DMS114 treated with DMSO at 0.1 percent for 48 hours (cell line): ENCODE measurements around the gene SAG.

Experiments
- DNase-seq: peaks from one replicate; lab custom pipeline; 2025; ENCODE audit not compliant: unreplicated experiment; lab: John Stamatoyannopoulos, UW

SAG gene

DNA sequence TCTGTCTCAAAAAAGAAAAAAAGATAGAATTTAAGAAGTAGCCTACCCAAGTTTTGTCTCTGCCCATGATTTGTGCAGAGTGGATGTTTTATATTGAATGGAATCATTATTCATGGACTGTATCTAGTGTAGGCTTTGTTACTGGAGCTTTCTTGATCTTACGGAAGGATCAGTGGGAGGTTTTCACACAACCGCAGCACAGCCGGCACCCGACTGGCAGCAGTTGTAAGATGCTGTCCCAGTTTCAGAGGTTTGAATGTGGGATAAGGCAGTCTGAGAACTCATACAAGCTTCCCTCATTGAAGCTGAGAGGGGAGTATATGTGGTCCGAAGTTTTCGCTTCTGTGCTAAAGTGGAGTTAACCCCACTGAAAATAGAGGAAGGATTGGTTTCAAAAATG lies 19.7 kb upstream of the SAG start:
- no peak for DNase-seq

DNA sequence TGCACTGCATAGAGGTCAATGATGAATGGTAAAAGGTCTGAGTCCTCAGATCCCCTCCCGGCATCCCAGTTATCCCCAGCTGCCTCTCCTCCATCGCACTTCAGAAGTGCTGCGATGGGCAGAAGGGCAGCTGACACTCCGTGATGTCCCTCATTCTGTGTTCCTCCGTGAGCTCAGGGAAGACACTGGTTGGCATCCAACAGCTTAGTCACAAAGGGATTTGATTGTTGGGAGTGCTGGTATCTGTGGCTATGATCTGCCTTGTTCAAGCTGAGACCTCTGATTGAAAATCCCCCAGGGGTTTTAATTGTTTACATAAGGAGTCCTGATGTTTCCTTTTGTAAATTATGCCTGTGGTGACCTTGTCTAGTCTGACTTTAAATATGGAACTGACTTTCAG lies 19.0 kb upstream of the SAG start:
- no peak for DNase-seq

DNA sequence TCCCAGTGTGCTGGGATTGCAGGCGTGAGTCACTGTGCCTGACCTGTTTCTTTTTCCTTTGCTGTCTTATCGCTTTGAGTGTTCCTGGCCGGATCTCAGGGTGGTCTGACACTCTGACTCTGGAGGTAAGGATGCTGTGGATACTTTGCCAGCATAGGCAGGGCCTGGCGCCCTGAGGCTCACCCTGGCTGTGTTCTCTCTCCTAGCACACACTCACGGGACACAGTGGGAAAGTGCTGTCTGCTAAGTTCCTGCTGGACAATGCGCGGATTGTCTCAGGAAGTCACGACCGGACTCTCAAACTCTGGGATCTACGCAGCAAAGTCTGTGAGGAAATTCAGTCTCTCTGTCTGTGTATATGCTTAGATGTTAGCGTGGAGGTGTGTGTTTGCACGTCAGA lies 18.0 kb upstream of the SAG start:
- no peak for DNase-seq

DNA sequence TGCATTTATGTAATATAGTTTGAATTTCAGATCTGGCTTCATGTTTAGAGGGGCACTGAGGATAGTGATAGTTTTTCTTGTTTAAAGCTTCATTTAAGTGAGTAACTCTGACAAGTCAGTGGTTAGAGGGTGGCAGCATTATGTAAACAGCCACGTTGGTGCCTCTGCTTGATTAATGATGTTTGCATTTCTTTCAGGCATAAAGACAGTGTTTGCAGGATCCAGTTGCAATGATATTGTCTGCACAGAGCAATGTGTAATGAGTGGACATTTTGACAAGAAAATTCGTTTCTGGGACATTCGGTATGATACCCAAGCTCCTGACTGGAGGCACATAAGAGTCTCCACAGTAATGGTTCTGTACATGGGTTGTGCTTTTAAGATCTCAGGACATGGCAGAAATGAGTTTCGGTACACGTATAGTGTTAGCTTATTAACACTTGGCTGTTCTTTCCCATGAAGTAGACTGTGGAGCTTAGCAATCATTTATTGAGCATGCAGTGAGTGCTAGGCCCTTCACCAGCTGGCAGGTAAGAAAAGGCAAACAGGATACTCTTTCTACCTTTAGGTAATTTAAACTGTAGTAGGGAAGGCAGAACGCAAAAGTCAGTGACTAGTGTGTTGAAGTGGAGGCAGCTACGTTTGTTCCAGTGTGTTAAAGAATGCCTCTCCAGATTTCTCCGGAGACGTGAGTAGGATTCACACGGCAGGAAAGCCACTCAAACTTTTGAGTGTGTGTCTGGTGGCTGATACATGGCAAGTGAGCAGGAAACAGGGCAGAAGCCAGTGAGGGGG lies 17.4 kb upstream of the SAG start:
- DNase-seq: no peak

DNA sequence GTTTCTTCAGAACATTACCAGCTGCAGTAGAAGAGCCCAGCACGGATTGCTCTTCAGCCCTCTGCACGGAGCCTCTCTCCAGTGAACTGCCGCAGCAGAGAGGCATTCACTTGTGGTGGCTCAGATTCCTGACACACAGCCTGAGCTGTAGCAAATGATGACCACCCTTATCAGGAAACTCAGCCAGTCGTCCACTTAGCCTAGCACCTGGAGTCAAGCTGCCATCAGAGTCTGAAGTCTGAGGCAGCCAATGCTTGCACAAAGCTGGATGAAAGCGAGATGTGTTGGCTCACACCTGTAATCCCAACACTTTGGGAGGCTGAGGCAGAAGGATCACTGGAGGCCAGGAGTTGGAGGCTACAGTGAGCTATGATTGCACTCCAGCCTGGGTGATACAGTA lies 11.7 kb upstream of the SAG start:
- no peak for DNase-seq

DNA sequence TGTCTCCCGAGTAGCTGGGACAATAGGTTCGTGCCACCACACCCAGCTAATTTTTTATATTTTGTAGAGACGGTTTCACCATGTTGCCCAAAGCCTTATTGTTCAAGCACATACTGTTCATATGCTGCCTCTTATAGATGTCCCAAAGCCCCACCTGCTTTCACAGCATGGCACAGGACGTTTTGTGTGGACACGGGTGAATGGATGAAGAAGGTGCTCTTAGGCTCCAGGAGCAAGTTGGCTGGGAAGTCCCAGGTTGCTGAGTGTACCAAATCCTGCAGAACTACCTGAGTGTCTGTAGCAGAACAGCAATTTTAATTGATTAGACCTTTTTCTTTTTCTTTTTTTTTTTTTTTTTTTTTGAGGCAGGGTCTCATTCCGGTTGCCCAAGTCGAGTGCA lies 10.5 kb upstream of the SAG start:
- DNase-seq: no peak

DNA sequence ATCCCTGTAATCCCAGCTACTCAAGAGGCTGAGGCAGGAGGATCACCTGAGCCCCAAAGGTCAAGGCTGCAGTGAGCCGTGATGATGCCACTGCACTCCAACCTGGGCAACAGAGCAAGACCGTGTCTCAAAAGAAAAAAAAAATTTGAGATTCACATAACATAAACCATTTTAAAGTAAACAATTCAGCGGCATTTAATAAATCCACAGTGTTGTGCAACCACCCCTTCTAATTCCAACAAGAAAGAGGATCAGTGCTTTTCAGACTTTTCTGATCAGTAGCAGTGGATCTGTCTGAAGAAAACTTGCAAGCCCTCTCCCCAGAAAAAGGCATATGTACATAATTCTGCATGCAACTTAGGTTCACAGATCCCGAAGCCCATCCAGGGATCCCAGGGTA lies 7.2 kb upstream of the SAG start:
- DNase-seq: no peak

DNA sequence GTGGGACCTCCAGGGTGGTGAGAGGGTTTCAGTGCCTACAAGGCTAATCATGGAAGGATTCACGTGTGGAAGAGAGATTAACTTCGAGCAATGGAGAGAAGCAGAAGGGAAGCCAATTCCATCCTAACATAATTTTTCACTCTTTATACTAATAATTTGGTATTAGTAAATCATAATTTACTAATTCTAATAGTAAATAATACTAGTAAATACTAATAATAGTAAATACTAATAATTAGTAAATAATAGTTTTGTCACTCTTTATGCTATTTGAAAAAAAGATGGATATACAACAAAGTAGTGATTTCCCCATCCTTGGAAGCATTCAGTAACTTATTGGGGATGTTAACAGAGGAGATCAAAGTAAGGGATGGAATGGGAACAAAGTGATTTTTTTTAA lies 6.4 kb upstream of the SAG start:
- DNase-seq: no peak

DNA sequence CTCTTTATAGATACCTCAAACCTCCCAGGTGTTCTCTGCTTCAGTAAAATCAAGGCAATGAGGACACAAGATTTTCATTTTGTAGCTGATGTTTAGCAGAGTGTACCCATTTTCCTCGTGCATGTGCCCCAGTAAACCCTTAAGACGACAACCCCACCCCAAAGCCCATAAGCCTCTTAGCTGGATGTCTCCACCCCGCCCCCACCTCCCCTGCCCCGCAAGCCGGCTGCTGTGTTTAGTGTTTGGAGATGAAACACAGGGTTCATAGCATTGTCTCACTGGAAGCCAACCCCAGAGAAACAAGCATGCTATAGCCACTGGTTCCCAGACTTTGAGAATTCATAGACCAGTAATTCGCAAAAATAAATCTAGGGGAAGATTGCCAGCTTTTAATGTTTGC lies 5.8 kb upstream of the SAG start:
- DNase-seq: no peak

DNA sequence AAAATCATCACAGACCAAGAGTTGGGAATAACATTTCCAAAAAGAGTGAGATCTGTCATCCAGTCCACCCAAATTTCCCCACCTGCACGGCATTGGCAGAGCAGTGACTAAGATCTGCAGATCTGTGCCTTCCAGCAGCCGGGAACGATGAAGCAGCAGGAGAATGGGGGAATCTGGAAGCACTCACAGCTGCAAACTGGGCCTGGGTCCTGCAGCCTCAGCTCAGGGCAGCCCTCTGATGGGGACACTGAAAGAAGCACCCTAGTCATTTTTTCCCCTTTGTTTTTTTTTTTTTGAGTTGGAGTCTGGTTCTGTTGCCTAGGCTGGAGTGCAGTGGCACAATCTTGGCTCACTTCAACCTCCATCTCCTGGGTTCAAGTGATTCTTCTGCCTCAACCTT lies 4.4 kb upstream of the SAG start:
- DNase-seq: no peak

DNA sequence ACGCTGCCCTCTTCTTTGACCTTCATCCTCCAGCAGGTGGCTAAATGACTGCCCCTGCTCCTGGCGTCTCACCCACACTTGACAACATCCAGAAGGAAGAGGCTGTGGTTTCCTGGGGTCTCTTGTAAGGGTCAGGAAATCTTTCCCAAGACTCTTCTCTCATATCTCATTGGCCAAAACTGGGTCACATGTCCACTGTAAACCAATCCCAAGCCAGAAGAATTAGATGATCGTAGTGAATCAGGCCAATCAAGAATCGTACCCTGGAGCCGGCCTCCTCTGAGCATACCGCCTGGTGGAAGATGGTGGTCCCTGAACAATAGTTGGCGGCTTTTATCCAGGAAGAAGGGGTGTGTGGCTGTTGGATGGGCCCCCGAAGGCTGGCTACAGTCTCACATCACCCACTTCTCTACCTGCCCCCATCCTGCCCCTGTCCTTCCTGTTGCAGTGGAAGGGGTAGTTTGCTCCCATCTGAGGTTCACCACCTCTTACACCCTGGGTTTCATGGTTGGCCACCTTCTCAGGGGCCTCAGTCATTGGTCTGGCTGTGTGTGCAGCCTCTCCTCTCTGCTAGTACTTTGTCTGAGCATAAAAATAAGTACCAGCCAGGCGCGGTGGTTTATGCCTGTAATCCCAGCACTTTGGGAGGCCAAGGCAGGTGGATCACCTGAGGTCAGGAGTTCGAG lies 3.8 kb downstream of the SAG start:
- no peak for DNase-seq

DNA sequence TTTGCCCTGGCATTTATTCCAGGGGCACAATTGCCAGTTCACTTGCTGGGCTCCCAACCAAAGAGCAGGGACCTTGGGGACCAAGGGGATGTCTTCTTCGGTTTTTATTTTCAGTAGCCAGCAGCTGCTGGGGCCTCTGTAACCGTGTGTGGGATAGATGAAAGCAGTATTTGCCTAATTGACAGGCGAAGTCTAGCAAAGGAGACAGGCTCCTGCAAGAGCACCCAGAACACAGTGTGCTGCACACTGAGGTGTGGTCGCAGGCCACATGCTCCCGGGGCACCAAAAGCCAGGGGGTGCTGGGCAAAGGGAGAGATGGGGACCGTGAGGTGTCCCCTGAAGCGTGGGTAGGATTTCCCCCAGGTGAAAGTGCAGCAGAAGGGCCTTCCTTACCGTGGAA lies 5.3 kb downstream of the SAG start:
- no peak for DNase-seq

DNA sequence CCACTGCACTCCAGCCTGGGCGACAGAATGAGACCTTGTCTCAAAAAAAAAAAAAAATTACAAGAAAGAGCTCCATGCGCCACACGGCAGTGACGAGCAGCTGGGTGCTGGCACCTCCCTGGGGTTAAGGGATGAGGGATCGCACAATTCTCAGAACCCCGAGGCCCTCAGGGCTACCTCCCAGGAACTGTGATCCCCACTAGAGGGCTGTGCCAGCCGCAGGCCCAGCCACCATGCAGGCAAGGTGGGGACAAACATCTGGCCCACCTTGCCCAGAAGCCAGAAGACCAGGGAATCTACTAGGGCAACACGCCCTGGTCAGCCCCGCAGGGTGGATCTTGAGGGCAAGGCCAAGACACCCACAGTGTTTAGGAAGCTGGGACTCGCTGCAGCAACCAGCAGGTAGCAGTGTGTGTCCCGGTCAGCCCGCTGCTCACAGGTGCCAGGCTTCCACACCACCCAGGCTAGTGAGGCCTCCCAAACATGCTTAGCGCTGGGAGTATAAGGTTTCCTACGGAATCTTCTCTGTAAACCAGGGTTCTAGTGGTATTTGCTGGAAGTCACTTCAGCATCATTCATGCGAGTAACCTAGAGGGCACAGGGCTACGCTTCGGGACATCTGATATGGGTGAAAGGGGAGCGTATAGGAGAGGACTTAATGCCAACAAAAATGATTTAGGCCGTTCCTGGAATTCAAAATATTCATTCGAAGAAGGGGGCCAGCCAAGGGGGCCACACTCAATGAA lies 6.7 kb downstream of the SAG start:
- no peak for DNase-seq

DNA sequence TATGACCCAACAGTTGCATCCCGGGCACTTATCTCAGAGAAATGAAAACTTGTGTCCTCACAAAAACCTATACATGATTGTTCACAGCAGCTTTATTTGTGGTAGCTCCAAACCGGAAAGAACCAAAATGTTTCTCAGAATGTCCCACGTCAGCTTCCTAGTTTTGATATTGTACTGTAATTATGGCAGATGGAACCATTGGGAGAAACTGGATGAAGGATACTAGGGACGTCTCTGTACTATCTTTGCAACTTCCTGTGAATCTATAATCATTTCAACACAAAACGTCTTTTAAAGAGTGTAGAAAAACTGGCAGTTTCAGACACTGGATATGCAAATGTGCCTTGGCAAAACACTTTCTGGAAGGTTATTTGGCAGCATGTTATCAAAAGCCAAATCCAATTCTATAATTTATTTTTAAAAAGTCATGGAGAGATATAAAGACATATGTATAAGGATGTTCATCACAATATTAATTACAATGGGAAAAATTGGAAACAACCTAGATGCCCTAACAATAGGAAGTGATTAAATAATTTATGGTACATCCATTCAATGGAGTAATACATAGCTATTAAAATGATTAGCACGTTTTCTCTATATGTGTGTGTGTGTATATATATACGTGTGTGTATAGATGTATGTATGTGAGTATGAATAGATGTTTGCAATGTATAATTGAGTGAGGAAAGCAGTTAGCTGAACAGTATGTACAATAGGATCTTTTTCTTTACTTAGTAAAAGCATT lies 9.8 kb downstream of the SAG start:
- no peak for DNase-seq

DNA sequence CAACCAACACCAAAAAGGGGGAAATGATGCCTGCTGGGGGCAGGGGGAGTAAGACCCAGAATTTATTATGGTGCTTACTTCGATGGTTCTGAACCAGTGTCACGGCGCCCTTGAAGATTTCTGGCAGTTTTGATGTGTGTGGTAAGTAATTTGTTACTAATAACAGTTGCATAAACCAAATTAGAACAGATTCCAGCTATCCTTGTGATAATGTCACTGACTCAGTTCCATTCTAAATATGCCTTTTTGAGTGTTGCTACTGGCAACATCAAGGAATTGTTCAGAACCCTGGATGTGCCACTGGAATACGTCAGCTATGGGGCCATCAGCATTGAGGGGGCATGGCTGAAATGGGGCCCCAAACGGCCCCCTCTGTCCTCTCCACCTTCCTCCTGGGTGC lies 11.6 kb downstream of the SAG start:
- DNase-seq: no peak

DNA sequence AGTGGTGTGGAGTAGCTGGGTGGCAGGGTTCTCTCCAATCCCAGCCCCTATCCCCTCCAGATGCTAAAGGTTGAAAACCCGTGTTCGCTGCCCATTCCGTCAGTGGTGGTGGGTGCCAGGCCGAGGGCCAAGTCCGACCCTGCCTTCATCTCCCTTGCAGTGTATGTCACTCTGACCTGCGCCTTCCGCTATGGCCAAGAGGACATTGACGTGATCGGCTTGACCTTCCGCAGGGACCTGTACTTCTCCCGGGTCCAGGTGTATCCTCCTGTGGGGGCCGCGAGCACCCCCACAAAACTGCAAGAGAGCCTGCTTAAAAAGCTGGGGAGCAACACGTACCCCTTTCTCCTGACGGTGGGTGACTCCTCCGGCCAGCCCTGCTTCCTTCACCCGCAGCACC lies 12.9 kb downstream of the SAG start:
- no peak for DNase-seq

DNA sequence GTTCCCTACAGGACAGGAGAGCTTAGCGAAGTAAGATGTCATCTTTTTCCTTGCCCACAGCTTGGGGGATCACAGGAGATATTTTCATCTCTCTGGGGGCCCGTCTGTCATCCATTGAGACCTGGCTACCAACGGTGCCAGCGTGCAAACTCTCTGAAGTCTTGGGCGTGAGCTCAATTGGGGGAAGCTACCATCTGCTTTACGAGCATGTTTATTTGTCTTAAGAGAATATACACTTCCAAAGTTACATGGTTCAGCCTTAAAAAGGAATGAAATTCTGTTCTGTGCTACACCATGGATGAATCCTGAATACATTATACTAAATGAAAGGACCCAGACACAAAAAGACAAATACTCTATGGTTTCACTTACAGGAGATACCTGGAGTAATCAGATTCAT lies 13.6 kb downstream of the SAG start:
- no peak for DNase-seq

DNA sequence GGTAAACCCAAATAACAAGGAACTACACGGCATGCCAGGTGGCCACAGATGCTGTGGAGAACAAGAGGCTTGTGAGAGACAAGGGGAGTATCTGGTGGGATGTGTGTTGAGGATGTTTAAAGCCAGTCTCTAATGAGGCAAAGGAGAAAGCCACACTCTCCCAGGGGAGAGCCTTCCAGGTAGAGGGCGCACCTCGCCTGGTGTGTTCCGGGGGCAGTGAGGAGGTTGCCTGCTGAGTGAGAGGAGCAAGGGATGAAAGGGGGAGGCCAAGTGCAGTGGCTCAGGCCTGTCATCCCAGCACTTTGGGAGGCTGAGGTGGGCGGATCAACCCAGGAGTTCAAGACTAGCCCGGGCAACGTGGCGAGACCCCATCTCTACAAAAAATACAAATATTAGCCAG lies 16.2 kb downstream of the SAG start:
- no peak for DNase-seq

DNA sequence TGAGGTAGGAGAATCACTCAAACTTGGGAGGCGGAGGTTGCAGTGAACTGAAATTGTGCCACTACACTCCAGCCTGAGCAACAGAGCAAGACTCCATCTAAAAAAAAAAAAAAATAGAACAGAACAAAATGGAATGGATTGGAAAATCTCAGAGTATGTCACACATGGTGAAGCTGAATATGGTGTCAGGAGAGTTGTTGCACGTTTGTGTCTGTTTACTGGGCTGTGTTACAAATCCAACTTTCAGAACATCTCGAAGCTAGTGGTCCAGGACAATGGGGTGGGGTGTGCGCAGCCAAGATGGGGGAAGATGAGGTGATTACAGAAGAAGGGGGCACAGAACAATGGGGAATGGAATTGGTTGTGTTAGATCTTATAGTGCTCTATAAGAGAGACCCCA lies 17.6 kb downstream of the SAG start:
- DNase-seq: no peak

DNA sequence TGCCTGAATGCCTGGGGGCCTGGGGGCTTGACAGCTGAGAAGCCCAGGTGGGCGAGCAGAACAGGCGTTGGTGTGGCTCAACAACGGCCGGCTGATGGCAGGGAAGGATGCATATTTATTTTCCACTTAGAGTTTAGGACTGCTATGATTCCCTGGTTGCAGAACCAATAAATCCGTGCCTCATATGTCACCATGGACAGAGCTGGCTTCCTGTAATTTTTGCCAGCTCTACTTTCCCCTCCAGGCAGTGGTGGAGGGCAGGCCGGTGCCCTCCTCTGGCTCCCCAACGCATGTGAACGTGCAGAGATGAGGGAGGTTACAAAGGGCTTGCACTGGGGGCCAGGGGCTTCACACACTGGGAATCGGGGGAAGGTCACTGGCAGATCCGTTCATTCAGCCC lies 18.2 kb downstream of the SAG start:
- no peak for DNase-seq

DNA sequence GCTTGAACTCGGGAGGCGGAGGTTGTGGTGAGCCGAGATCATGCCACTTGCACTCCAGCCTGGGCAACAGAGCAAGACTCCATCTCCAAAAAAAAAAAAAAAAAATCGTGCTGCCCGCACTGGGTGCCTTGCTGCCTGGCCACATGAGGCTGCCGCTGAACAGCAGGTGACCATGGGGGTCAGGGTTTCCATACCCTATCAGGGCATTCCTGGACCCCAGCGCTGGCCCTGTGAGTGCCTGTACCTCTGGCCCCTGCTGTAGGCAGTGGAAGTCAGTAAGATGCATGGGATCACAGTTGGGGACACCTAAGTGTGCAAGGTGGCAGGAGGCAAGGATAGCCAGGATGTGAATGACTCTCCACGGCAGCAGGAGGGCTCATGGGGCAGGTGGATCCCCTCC lies 18.9 kb downstream of the SAG start:
- no peak for DNase-seq

DNA sequence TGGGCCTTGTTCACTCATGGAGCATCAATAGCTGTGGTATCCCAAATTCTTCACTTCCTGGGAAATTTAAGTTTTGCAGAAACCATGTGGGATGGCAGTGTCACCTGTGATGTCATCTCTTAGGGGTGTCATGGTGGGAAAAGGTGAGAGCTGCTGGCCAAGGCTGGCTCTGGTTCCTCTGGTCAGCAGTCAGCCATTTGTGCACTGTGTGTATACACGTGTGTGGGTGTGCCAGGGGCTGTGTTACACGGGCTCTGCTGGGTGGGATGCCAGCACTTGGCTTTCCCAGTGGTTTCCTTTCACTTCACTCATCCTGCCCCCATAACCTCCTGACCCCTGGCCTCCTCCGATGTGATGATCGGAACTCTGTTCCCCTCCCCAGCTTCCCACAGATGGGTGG lies 21.3 kb downstream of the SAG start:
- no peak for DNase-seq
